HG03565 (cell line): ENCODE measurements around the gene PFKFB3.

Experiments
- ATAC-seq: cut with Tn5 transposase; IDR thresholded peaks from one replicate; pipeline ENCODE4 v1.9.1; 2021; ENCODE audit warnings: mild to moderate bottlenecking, moderate library complexity; ENCODE audit not compliant: unreplicated experiment

PFKFB3 gene

DNA sequence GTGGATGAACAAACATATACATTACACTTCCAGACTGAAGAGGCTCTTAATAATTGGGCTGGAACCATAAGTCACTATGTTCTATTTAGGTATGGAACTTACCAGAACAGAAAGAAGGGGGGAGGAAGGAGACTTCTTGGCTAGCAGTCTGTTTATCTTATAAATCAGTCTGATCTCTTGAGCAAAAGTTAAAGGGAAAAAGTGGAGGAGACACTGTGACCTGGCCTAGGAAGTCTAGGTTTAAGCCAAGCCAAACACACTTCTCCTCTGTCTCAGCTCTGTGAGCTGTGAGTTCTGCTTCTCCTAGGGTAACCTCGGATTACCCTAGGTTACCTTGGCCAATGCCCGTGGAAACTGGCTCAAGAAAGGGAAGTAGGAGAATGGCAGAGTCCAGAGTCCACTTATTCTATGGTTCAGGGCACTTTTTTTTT is 95.2 kb downstream of the PFKFB3 start:
- ATAC-seq: no peak

- ATAC-seq: no peak
Measured at GRCh38 chr10:6298428-6298827, 95.7 kb downstream of the PFKFB3 start.

- ATAC-seq: no peak
Measured at GRCh38 chr10:6299234-6299633, 96.5 kb downstream of the PFKFB3 start.

- ATAC-seq: no peak
Measured at GRCh38 chr10:6299743-6300105, 97.0 kb downstream of the PFKFB3 start.

- ATAC-seq: peak; percentile 89
Measured at GRCh38 chr10:6300106-6300783, 97.5 kb downstream of the PFKFB3 start.

DNA sequence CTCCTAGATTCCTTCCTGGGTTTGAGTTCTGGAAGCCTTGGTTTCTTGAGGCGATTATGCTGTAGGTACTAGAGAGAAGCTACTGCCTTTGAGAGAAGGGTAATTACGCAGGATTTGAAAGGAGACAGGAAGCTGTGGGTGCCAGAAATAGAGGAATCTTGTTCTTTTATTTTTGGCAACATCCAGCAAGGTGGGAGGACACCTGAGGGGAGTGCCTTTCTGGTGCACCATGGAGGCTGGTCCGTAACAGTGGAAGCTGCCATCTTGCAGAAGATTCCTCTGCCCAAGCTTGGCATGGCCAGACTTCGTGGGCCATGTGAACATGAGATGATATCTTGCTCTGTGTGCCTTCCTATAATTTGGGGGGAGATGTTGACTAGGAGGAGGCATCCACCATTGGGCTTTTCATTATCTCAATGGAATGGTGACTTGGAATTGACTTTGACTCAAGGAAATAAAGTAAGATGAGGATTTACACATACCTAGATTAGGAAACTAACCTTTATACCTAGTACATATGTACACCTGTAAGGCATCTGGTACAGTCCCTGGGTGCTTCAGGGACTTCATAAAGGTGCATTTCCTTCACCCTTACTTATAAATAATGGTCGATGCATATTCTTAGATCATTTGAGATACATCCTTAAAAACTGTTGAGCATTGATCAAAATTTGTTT is 98.2 kb downstream of the PFKFB3 start:
- no peak for ATAC-seq

DNA sequence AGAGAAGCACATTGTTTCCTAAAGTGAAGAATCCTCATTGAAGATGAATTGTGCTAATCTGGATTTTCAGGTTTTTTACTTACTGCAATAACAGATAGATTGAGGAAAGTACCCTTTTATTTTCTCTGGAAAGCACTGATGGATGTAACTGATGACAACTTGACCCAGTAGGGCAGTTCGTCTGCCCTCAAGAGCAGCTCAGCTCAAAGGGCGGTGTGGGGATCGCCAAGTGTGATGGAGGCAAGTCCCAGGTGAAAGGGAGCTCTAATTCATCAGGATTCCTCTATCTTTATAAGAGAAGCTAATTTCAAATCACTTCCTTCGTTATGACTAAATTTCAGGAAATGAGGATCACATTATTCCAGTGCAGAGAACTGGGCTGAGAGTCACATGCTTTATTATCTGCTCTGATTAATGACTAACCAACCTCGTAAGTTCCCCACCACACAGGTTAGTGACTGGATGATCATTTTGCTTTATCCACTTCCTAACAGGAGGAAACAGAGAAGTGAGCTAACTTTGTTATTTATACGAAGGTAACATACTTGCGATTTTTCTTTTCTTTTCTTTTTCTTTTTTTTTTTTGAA is 98.8 kb downstream of the PFKFB3 start:
- ATAC-seq: no peak
